Subcutaneous adipose tissue (tissue), 4 donors: ENCODE data around the gene CLIP3. TPM values are rescaled to one million over a fixed set of nuclear protein-coding genes. Genes with fewer than 3 reads are reported as not detected.

Source experiments
- CTCF ChIP-seq: fragments of 450-650 bp; IDR thresholded peaks from one replicate; pipeline ENCODE4 v1.5.1; 2016; ENCODE audit warnings: low read depth, mild to moderate bottlenecking, control low read depth, antibody characterized with exemption, moderate library complexity
- total RNA-seq, 4 donors: library from RNA; depleted of rRNA; stranded (reverse); fragments of >200 nt; gene quantifications; one replicate each; pipeline ENCODE4 v1.1.0, GENCODE V29; 2016

Gene CLIP3
- total RNA-seq, 4 donors from 2014 or later, result 3.8 to 11.9 (median 8.4) TPM

DNA sequence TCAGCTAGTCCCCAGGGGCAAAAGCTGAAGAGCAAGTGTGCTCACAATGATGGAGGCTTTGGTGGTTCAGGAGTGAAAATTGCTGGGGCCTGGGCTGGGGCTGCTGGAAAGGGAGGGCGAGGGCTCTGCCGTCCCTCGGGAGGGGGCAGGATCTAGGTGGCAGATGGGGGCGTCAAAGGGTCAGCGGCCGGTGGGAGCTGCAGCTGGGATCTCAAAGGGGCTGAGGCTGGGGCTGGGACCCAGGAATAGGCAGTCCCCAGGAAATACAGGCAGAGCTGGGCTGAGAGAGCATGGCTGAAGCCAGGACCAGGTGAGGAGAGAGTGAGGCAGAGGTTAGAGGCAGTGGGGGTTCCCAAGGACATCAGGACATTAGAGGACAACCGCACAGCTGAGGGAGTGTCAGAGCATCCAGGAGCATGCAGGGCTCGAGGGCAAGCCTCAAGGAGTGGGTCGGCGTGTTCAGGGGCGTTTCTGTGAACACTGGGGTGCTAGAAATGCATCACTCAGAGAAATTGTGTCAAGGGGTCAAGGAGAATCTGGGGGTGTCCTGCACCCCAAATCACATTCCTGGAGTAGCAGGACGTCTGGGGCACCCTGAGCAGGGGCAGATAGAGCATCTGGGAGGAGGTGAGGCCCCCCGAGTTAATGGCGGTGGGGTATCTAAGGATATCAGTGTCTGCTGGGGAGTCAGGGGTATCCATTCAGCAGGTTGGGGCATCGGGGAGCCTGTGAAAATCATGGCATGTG, 22.9 kb downstream of the CLIP3 start:
- TF ChIP-seq CTCF, result no peak

- TF ChIP-seq CTCF, result no peak
These were observed 23.5 kb downstream of the CLIP3 start for GRCh38 chr19:36009220-36009619.

DNA sequence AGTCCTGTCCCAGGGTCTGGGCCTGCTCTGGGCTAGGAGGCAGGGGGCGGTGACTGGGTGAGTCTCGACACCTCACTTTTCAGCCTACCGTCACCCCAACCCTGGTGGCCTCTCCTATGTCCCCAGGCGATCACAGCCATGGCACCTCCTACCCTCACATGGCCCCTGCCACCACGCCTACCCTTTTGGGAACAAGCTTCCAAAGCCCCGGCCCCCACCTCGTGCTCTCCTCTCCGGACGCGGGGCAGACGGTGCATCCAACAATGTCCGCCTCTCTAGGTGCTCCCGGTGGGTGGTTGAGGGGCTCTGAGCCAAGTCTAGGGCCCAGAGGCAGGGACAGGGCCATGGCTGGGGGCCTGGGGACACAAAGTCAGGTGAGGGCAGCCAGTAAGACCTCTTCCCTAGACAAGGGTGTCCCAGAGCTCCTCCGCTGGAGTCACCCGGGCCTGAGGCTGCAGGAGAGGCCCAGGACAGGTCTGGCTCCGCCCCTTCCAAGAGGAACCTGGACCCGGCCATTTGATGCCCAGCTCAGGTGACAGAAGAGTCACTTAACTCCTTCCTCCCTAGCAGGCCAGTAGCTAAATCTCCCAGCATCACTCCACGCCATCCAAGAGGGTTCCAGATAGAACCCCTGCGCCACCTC, 24.2 kb downstream of the CLIP3 start, which contains the start of gene SYNE4:
TSS of gene SYNE4 (minus strand) at position 478 of the 643 bp plus-strand sequence. CDS start at position 346, 132 bp downstream.
- no peak for TF ChIP-seq CTCF

DNA sequence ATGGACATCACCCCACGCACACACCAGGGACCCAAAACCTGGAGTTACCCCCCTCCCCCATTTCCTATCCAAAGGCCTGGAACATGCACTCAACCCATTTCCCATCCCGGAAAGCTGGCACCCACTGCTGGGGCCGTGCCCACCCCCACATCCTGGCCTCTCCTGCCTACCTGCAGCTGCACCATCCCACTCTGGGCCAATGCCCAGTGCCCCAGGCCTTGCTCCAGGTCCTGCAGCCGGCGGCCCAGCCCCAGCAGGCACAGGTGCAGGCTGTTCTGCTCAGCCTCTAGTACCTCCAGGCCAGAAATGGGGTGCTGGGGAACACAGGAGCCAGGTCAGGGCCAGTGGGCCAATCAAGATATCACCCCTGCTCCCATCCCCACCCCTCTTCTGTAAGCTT, 25.7 kb downstream of the CLIP3 start:
- TF ChIP-seq CTCF, result no peak

DNA sequence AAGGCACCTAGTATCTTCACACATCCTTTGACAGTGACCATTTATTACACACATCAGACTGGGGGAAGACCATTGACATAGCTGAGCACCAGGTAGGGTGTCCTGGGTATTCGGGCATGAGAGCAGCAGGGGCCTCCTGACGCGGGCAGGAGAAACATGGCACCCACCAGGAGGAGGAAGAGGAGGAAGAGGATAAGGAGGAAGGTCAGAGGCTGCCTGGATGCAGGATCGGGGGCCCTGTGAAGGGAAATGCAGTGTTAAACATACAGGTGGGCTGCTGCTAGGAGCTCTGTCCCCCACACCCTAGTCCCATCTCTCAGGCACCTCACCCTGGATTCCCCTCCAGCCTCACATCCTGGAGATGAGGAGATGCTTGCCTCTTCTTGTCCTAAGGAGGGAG, 29.4 kb downstream of the CLIP3 start:
- TF ChIP-seq CTCF, result no peak

DNA sequence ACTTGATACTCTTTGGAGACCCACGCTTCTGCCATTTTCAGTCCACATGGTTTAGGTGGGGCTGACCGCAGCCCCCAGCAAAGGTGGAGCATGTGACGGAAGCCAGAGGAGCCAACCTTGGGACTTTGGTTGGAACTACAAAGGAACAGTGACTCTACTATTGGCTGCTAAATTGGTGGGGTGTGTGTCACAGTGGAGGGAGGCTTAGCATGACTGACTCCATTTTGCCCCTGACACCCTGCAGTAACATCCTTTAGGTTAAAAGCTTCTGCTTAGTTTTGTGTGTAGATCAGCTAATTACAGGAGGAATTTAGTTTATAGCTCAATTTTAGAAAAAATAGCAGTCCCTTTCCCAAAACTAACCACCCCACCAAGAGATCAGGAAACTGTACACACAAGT, 31.1 kb downstream of the CLIP3 start:
- no peak for TF ChIP-seq CTCF

GRCh38 chr19:35996777-35997176, 35.9 kb downstream of the CLIP3 start:
- no peak for TF ChIP-seq CTCF
